Kidney epithelial cell (primary cell): Measurements from ENCODE around the gene PALLD. TPM values are rescaled to one million over a fixed set of nuclear protein-coding genes. Genes with fewer than 3 reads are reported as not detected.

Source experiments
- DNase-seq: peaks from one replicate; pipeline ENCODE4 v3.0.0-alpha.2; 2010; ENCODE audit warnings: low read depth
- H3K27me3 ChIP-seq: 2 replicates; pipeline ENCODE4 v1.6.0; 2011; ENCODE audit warnings: low read length; ENCODE audit not compliant: control insufficient read depth, insufficient read depth
- H3K36me3 ChIP-seq: 2 replicates; pipeline ENCODE4 v1.5.1; 2011; ENCODE audit warnings: low read length; ENCODE audit not compliant: control insufficient read depth, insufficient read depth
- H3K4me3 ChIP-seq: 2 replicates; pipeline ENCODE4 v1.5.1; 2011; ENCODE audit warnings: low read depth, mild to moderate bottlenecking, control low read depth, low read length
- total RNA-seq: library from RNA; depleted of rRNA; stranded (reverse); fragments of >200 nt; gene quantifications from 2 replicates; pipeline ENCODE4 v1.2.3, GENCODE V29; 2015
- TF ChIP-seq, protein P1 (sequence below): IDR thresholded peaks from 2 replicates; pipeline ENCODE4 v1.5.1; 2011; ENCODE audit warnings: mild to moderate bottlenecking, moderate library complexity, low read length, control low read depth, inconsistent platforms; ENCODE audit not compliant: insufficient read depth, poor library complexity, severe bottlenecking

The PALLD gene
- total RNA-seq, 1 donor from 2014 or later, result 77.4 TPM

DNA sequence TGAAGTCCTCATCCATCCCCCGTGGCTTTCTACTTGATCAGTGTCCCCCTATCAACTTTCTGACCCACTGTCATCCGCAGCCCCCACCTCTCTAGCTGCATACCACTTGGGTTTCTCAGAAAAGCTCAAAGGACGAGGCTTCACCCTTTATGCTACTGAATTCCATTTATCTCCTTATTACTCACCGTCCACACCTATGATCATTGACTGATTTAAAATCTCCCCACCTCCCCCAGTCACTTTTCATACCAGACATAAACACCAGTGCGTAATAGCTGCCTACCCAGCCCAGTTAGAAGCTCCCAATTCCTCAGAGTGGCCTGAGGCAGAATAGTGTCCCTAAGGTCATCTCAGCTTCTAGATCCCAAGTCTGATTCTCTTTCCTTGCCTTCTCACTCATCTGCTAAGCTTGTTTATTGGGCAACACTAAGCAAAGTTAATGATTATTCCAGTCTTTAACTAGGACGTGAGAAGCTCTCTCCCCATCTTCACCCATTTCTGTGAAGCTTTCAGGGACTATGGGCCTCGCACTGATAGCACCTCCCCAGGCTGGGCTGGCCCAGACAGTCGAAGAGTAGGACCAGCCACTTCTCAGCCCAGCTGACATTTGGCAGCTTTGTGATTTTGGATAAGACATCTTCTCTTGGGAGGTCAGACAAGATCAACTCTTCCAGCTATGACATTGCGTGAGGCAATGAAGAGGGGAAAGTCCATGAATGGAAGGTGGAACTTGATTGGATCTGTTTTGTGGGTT is 9.4 kb upstream of the PALLD start:
- no peak for DNase-seq
- H3K27me3 ChIP-seq, result no peaks in the 10 kb centered on the region
- TF ChIP-seq, protein P1, sequence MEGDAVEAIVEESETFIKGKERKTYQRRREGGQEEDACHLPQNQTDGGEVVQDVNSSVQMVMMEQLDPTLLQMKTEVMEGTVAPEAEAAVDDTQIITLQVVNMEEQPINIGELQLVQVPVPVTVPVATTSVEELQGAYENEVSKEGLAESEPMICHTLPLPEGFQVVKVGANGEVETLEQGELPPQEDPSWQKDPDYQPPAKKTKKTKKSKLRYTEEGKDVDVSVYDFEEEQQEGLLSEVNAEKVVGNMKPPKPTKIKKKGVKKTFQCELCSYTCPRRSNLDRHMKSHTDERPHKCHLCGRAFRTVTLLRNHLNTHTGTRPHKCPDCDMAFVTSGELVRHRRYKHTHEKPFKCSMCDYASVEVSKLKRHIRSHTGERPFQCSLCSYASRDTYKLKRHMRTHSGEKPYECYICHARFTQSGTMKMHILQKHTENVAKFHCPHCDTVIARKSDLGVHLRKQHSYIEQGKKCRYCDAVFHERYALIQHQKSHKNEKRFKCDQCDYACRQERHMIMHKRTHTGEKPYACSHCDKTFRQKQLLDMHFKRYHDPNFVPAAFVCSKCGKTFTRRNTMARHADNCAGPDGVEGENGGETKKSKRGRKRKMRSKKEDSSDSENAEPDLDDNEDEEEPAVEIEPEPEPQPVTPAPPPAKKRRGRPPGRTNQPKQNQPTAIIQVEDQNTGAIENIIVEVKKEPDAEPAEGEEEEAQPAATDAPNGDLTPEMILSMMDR, result no peak
- H3K36me3 ChIP-seq, result no peaks in the 10 kb centered on the region
- H3K4me3 ChIP-seq, result no peak overlapping the region

DNA sequence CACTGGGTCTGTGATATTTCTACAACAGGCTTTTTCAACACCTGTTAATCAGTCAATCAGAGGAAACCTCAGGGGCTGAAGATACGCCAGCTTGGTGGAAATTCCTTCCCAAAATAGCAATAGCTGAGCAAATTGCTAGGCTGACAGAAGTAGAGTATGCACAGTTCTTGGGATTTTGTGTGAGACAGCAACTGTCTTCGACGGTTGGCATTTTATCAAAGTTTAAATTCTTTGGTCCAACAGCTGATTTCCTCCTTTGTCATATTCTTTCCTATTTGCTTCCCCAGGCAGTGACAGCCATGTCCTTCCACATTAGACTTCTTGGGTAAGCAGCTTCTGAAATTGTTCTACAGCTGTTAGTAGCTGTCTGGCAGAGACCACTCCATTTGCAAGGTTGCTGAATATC is 8.0 kb upstream of the PALLD start:
- no peak for DNase-seq
- Histone ChIP-seq H3K27me3 (no peaks in the 10 kb centered on the region), H3K4me3 (no peak overlapping the region), H3K36me3 (no peaks in the 10 kb centered on the region)
- TF ChIP-seq, protein P1, result no peak

DNA sequence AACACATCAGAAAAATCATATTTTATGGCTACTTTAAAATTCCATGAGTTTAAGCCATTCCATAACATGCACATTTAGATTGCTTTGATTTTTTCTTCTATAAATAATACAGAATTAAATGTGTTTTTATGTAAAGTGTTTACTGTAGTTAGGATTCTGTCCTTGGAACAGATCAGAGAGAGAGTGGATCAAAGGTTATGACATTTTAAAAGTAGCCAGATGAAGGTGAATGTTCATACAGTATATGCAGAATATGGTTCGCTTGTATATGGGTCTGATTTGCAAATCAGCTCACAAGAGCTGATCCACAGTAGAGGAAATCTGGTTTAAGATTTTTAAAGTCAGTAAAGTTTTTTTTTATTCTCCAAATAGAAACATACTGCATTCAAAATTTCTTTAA is 7.2 kb upstream of the PALLD start:
- Histone ChIP-seq H3K4me3 (no peak overlapping the region), H3K27me3 (no peaks in the 10 kb centered on the region), H3K36me3 (no peaks in the 10 kb centered on the region)
- TF ChIP-seq, protein P1, result no peak
- DNase-seq, result no peak

DNA sequence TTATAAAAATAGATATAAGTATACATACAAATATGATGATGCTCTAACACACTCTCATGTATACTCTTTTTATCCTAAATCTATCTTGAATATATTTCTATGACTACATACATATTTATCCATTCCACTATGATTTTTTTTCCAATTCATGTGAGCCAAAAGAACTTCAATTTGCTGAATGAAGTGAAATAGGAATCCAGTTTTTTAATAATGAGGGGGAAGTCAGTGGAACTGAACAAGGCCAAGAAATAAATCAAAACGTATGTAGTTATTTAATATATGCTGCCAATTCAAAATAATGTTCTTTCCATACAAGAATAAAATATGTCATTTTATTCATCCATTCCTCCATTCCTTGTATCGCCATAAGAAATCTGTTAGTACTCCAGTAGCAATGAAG is 6.1 kb upstream of the PALLD start:
- no peak for DNase-seq
- Histone ChIP-seq H3K4me3 (no peak overlapping the region), H3K27me3 (no peaks in the 10 kb centered on the region), H3K36me3 (no peaks in the 10 kb centered on the region)
- TF ChIP-seq, protein P1, result no peak

DNA sequence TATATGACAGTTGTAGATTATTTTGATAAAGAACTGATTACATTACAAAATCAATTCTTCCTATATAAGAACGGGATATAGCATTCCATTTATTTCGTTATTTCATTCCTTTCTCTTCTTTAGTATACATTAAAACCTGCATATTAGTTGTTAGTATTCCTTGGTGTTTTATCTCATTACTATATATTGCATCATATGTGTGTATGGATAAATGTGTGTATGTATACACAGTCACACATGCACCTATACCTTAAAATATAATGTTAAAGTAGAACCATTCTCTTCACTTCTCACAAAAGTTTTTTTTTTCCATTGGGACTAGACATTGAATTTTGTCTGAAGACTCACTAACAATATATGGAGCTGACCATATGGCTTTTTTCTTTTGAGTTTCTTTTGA is 5.3 kb upstream of the PALLD start:
- DNase-seq, result no peak
- H3K27me3 ChIP-seq, result no peaks in the 10 kb centered on the region
- no peak overlapping the region for H3K4me3 ChIP-seq
- H3K36me3 ChIP-seq, result no peaks in the 10 kb centered on the region
- TF ChIP-seq, protein P1, result no peak

DNA sequence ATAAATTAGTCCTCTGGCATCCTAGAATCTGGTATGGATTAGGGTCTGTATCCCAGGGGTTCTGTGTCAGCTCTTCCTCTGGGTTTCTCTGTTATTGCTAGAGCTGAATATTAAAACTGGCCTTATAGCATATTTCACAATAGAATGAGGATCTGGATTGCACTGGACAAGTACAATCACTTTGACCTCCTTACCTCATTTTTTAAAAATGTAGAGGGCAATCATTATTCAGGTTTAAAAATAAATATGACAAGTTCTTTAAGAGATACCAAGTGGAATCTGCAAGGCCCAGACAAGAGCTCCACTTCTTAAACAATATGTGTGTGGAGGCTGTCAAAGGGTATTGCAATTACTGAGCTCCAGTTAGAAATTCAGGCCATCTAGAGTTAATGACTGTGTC is 1.4 kb downstream of the PALLD start:
- no peak for DNase-seq
- Histone ChIP-seq H3K27me3 (no peaks in the 10 kb centered on the region), H3K36me3 (no peaks in the 10 kb centered on the region), H3K4me3 (no peak overlapping the region)
- TF ChIP-seq, protein P1, result no peak
